ENCODE data around the gene SPR.

Gene SPR

GRCh38 chr2:72887032-72887739, at the start of gene SPR:
Gene SPR (plus strand): TSS chr2:72887408. CDS start chr2:72887433, 25 bp downstream.
- peak in 3 of 4 experiments; percentile 13 to 42 (median 24) for DNase-seq

- no peak for DNase-seq
Observed at GRCh38 chr2:72840066-72840465, 47.1 kb upstream of the SPR start.

- no peak for DNase-seq
Observed at GRCh38 chr2:72841462-72842125, 45.6 kb upstream of the SPR start.

GRCh38 chr2:72843301-72843700, 43.9 kb upstream of the SPR start:
- no peak for DNase-seq

- no peak for DNase-seq
Observed at GRCh38 chr2:72846171-72847095, 40.8 kb upstream of the SPR start.

- no peak for DNase-seq
Observed at GRCh38 chr2:72847534-72848315, 39.5 kb upstream of the SPR start.

GRCh38 chr2:72848436-72849137, 38.6 kb upstream of the SPR start:
- DNase-seq = no peak

GRCh38 chr2:72849138-72849462, 38.1 kb upstream of the SPR start:
- no peak for DNase-seq

- DNase-seq = no peak
Observed at GRCh38 chr2:72851333-72851732, 35.9 kb upstream of the SPR start.

- DNase-seq = peak in 3 of 4 experiments; percentile 20 to 29 (median 23)
Observed at GRCh38 chr2:72859831-72860262, 27.4 kb upstream of the SPR start.

GRCh38 chr2:72862239-72862988, 24.8 kb upstream of the SPR start:
- peak; percentile 64 to 73 (median 70) for DNase-seq

- DNase-seq = no peak
Observed at GRCh38 chr2:72863046-72863445, 24.2 kb upstream of the SPR start.

GRCh38 chr2:72864500-72864899, 22.7 kb upstream of the SPR start:
- DNase-seq = no peak

GRCh38 chr2:72871060-72871459, 16.1 kb upstream of the SPR start:
- DNase-seq = no peak

GRCh38 chr2:72871880-72872279, 15.3 kb upstream of the SPR start:
- no peak for DNase-seq

- DNase-seq = no peak
Observed at GRCh38 chr2:72883356-72883962, 3.7 kb upstream of the SPR start.

GRCh38 chr2:72886505-72887031, 640 bp upstream of the SPR start:
- DNase-seq = no peak

GRCh38 chr2:72887740-72888437, 681 bp downstream of the SPR start:
- peak in 2 of 4 experiments; percentile 24 to 41 for DNase-seq

- DNase-seq = no peak
Observed at GRCh38 chr2:72888438-72889202, 1.4 kb downstream of the SPR start.
